Activated T-cell treated with anti-CD3 and anti-CD28 coated beads for 48 hours (primary cell): ENCODE data around the gene AGPAT3.

ENCODE experiments used
- DNase-seq: peaks from one replicate; pipeline ENCODE4 v3.0.0-alpha.2; 2020; ENCODE audit warnings: low read depth

AGPAT3 gene

DNA sequence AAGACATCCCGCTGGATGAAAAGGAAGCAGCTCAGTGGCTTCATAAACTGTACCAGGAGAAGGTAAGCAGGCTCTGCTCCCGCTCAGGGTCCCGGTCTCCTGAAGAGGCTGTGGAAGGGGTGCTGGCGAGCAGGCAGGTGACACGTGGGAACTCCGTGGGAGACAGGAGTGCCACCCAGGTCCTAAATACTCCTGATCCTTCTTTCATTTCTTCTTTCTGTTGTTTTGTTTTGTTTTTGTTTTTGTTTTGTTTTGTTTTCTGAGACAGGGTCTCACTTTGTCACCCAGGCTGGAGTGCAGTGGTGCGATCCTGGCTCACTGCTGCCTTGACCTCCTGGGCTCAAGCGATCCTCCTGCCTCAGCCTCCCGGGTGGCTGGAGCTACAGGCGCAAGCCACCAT lies 113.0 kb downstream of the AGPAT3 start:
- no peak for DNase-seq

DNA sequence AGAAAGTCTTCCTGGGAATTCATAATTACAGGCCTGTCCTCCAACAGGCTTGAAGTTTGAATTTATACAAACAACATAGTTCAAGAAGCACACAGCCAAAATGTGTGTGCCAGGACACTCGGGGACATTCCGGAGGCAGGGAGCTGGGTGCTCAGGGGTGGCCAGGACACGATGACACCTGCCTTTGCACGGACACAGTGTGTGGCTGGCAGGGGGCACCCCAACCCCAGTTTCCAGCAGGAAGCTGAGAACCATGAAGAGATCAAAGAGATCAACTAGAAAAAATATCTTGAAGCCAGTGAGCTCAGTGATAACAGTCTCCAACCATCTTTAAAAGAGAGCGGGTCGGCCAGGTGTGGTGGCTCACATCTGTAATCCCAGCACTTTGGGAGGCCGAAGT lies 114.6 kb downstream of the AGPAT3 start:
- DNase-seq, result no peak

DNA sequence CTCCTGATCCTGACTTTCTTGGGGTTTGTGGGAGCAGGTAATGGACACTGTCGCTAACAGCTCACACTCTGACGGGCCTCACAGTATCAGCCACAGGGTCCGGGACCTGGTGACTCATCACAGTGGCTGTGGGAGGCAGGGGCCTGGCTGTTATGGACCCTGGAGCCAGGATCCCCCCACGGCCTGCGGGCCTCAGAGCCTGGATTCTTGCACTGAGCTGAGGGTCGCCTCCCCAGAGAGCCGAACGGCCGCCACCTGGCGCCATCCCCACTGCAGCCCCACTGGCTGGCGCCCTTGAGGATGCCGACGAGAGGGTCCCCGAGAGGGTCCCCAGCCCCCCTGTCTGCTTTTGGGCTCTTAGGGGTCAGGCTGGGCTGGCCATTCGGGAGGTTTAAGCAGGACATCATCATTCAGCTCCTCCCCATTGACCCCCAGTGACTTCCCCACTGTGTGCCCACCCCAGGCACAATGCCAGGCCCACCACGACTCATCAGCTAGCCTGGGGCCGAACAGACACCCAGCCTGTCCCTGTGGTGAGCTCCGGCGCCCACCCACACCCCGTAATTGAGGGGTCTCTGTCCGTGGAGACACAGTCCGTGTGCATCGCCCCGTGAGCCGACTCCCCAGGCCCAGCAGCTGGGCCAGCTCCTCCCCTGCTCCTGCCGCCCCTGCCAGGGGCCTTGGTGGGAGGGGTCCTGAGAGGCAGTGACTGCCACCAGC lies 116.3 kb downstream of the AGPAT3 start:
- DNase-seq, result no peak

DNA sequence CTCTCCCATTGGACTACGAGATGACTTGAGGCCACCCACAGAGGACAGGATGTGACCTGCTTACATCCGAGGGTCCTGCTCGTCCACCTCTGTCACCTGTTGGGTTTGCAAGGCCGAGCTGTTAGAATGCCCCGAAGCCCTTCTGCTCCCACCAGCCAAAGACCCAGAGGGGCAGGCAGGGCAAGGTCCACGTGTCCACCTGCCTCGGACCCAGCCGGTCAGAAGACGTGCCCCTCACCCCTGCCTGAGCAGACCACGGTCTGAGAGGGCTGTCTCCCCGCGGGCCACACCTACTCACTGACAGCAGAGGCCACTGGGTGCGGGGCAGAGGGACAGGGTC lies 116.8 kb downstream of the AGPAT3 start:
- no peak for DNase-seq

DNA sequence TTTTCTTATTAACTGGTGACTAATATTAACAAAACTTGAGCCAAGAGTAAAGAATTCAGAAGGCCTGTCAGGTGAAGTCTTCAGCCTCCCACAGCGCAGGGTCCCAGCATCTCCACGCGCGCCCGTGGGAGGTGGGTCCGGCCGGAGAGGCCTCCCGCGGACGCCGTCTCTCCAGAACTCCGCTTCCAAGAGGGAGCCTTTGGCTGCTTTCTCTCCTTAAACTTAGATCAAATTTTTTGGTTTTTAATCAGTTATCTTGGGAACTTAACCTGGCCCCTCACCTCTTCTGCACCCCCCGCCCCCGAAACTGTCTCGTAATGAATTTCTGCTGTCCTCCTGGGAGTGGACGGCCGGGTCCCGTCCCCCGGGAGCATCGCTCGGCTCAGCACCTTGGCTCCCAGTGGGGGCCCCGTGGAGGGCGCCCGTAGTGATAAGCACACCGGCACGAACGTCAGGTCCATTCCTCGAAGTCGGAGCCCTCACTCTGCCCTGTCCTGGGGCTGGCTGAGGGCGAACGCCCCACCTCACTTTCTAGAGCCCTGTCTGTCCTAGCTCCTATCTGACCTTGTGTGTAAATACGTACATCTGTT lies 117.6 kb downstream of the AGPAT3 start:
- no peak for DNase-seq

DNA sequence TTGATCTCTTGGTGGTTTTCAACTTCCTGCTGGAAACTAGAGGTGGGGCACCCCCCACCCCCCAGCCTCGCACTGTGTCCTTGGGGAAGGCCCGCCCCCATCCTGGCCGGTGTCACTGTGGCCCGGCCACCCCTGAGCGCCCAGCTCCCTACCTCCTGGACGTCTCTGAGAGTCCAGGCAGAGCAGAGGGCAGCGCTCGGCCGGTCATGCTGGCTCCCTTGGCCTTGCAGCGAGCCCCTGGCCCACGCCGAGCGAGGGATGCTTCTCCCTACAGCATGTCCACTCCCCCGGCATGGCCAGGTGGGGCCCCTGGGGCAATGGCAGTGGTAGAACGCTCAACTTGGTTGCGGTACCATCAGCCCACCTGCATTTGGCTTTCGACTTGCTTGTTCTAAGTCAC lies 118.4 kb downstream of the AGPAT3 start:
- no peak for DNase-seq

DNA sequence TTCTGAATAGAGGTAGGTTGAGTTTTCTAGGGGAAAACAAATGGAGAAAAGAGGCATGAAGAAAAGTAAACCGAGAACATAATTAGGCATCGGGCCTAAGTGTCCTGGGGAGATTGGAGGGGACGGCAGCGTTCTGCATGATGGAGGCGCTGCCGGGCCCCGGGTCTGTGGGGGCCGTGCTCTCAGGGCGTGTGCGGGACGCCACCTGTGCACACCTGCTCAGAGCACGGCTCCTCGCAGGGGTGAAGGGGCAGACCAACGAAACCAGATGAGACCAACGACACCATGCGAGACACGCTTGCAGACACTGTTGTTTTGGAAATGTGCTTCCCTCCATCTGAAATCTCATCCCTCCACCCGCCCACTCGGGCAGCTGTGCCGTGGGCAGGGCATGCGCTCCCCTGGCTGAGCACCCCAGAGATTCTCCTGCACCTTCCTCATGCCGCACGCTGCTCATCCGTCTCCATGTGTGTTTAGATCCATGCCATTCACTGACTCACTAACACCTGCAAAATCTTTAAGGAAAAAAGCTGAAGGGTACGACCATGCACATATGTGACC lies 118.9 kb downstream of the AGPAT3 start:
- DNase-seq, result no peak

DNA sequence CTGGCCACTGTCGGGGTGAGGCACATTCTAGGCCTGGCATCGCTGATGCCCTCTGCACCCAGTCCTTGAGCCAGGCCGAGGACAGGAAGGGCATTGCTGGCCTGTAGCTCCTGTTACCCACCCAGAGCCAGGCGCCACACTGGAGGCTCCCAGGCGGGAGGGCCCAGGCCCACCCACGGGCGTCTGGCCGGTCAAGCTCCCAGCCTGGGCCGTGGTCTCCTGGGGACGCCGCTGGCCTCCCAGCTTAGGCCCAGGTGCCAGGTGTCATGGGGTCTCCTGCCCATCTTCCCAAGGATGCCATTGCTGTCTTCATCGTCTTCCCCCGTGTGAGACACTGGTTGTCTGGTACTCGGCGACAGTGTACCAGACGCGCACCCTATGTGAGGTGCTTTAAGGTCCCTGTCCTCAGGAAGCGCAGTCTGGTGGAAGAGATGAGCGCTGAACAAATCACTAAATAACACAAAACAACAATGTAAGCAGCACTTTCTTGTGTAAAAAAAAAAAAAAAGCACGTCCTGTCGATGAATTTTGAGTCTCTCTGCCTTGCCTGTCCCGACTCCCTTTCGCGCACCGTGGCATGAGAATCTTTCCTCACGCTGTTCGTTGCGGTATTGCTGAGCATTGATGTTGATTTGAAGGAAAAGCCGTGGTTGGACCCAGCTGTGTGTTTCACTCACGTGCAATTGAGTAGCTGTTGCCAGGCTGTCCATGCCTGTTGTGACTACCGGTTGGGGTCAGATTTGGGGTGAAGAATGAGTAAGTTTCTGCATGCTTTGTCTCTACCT lies 120.1 kb downstream of the AGPAT3 start:
- no peak for DNase-seq

DNA sequence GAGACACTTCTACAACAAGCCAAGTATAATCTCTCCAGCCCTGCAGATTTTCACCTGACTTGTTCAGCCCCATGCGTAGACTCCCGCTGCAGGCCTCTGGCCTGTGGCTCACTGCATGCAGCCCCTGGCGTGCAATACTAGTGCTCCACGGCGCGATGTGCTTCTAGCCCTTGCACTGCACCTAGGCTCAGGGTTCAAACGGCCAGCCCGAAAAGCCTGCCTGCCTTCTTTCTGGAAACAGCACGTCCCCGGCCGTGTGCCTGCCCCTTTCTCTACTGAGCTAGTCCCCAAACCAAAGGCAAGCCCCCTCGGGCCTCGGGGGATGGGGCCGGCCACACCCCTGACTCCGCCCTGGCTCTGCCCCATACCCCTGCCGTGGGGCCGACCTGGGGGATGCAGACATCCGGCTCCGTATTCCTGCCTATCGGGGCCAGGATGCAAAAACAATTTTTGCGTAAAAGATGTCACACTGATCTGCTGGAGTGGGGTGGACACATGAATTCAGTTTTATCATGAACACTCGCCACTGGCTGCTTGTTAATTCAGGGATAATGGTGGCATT lies 120.7 kb downstream of the AGPAT3 start:
- DNase-seq, result no peak

DNA sequence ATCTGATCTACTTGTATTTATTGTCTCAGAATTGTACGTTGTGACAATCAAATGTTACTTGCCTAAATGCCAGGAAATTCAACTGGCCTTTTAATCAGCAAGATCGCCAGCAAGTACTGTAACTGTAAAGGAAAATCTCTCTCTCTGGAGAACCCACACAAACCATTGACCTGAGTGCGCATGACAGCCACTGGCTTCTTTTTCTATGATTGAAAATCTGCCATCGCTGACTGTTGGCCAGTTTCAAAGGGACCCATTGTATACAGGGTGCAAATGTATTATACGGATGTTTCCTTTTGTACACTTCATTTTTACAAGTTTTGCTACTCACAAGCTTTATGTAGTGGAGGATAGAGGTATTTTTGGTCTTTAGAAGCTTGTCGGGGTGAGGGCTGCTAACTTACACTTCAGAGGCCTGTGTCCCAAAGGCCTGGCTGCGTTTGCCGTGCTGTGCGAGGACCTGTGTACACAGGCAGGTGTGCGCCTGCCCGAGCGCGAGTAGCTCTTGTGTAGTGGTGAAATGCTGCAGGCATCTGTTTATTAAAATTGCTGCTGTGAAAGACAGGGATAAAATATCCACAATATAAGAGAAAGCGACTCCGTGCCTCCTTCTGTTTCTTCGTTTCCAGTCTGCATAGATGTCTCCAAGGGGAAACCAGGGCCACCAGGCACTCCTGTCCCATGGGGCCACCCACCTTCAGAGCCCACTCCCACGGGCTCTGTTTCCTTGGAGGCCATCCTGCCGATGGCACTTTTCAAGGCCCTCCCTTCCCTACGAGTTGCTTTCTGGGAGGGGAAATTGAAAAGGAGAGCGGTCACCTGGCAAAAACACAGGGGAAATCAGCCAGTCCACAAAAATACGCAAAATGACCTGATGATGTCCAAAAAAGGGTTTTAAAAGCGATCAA lies 121.8 kb downstream of the AGPAT3 start:
- no peak for DNase-seq

DNA sequence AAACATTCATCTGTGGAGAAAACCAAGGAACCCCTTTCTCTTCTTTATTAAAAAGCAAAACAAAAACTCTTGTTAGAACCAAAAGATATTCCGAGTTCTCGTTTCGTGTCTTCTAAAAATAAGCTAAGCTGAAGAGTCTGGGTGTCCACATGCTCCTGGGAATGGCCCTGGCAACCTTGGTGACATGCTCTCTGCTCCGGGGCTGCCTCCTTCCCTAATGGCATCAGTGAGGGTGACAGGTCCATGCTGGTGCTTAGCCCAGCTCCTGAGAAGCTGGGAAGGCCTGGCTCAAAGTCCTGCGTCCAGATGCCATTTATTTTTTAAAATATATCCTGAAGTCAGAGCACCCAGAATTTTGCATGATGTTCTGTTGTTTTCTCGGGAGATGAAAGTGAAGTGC lies 122.5 kb downstream of the AGPAT3 start:
- DNase-seq, result no peak

DNA sequence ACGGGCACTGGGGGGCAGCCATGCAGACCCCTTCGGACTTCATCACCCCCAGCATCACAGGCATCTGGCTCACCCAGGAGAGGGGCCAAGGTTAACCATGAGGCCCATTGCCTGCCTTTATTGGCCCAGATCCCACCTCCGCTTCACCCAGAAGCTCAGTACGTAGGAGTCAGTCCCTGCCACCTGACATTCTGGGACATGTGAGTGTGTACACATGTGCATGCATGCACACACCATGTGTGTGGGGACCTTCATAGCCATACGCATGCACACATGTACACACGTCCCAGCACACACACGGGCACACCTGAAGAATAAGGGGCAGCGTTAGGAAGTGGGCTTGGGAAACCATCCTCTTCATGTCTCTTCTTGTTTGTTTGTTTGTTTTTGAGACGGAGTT lies 123.0 kb downstream of the AGPAT3 start:
- DNase-seq, result no peak

DNA sequence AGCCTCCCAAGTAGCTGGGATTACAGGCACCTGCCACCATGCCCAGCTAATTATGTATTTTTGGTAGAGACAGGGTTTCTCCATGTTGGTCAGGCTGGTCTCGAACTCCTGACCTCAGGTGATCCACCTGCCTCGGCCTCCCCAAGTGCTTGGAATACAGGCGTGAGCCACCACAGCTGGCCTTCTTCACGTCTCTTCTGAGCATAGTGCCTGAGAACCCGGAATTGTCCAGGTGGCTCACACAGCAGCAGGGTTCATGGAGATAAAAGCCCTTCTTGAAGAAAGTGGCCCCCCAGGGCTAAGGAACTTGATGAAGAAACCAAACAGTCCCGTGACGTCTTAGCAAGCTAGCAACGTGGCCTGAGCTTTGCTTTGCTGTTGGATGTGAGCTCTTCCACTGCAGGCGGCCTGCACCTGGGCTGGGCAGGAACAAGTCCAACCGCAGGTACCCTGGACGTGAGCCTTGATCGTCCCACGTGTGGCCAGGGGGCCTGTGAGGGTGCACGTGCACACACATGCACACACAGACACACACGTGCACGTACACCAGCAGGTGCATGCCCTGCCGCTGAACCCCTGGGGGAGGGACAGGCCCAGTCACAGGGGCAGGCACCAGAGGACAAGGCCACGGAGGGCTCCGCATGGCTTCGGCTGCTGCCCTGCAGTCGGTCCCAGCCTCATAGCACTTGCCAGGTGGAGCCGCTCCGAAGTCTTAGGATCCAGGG lies 123.6 kb downstream of the AGPAT3 start:
- DNase-seq, result no peak

DNA sequence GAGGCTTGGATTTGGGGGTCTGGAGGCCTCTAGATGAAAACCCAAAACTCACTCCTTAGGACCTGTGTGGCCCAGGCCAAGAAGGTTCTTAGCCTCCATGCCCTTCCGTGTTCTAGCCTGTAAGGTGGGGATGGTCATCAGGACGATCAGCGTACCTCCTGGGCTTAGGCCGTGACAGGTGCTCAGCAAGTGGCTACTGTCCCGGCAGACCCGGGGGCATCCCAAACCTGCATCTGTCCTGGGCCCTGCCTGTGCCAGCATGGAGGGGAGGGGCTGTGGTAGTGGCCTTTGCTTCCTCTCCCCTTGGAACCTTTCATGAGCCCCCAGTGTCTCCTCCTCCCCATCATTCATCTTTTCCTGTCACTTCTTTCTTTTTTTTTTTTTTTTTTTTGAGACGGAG lies 124.4 kb downstream of the AGPAT3 start:
- DNase-seq, result no peak

DNA sequence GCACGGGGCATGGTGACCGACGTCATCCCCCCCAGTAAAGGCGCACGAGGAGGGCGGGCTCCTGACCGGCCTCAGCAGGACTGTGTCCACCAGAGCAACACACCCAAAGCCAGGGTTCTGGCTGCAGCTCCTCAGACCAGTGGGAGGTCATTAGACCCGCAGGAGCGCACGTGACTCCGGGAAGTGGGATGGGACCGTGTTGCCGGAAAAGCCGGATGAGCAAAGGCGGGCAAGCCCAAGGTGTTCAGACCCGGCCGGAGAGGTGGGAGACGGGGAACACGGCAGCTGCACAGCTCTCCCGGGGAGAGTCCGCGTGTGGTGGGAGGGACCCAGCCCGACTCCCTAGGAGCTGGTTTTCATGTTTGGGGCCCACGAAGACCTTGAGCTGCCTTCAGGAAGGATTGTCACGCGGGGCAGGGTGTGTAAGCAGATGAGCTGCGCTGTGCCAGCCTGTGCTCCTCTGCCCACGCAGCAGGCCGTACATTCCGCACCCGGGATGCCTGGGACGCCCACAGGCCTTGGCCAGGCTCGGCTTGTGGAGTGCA lies 126.5 kb downstream of the AGPAT3 start:
- no peak for DNase-seq

DNA sequence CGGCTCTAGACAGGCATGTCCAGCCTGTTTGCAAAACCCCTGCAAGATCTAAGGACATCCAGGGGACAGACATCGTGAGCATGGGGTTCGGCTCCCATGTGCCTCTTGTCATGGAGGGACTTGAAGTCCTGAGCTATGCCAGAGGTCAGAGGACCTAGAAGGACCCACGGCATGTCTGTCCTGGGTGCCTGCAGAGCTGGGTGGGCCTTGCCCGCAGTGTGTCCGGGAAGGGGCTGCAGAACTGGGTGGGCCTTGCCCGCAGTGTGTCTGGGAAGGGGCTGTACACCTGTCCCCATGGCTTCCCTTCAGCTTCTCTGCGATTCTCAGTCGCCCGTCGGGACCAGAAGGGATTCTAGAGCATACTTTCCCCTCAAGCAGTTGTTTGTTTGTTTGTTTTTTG lies 127.1 kb downstream of the AGPAT3 start:
- DNase-seq, result no peak

DNA sequence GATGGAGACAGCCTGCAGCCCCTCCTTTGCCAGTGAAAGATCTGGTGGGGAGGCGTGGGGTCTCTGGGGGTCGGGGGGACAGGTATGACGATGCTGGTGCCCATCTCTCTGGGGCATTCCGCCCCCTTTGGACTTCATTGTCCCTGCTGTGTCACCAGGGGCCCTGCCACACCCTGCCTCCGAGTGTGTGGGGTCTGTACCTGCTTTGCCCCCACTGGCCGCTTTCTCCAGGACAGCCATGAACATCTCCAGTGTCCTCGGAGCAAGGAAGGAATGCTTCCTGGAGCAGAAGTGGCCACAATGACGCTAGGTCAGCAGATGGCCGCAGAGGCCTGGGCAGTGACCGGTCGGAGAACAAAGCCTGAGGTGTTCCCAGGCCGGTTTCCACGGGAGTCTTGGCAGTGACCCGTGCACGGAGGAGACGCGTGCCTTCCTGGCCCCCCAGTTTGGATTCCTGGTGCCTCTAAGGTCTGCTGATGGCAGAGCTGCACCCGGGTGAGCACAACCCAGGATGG lies 128.5 kb downstream of the AGPAT3 start:
- DNase-seq, result no peak

DNA sequence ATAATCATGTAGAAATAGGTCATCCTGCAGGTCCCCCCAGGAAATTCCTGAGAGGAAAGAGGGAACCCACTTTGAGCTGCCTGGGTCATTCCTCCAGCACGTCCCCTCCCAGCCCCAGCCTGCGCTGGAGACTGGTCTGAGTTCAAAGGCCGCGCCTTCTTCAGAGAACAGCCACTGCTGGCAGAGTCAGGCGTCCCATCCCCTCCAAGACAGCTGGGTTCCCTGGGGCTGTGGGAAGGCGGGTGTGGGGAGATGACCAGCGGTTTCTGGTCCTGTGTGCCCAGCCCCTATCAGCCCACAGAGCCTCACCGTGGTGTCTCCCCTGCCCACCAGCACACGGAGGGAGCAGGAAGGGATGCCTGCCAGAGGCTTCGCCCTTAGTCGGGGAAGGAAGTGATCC lies 129.1 kb downstream of the AGPAT3 start:
- DNase-seq, result no peak

DNA sequence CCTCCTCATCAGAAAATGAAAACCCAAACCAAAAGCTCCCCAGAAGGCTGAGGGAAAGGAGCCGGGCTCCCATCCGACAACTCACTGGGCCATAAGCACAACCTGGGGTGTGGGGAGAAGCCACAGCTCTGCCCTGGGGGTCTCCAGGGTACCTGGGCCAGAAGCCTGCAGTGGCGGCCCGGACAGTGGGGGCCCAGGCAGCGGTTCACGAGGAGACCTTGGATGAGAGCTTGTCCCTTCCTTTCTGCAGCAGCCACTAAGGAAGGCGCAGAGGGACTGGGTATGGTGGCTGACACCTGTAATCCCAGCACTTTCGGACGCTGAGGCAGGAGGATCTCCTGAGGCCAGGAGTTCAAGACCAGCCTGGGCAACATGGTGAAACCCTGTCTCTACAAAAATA lies 129.6 kb downstream of the AGPAT3 start:
- no peak for DNase-seq

DNA sequence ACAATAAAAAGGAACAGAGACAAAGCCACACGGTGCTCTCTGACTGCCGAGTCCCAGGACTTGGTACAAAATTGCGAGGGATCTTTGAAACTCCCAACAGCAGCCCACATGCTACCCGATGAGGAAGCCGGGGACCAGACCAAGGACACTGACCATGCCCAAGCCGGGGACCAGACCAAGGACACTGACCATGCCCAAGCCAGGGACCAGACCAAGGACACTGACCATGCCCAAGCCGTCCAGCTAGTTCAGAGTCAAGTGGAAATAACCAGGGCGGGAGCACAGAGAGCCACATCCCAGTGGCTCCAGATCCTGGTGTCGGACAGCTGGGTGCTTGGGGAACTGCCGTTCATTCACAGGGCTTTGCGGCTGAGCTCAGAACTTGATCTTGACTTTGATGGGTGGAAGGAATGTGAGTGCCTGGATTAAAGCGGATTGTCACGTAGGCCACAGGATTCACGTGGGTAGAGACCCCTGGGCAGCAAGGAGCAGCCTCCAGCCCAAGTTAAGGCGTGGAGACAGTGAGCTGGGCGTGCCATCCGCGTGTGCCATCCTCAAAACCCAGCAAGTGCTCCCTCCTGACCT lies 130.6 kb downstream of the AGPAT3 start:
- no peak for DNase-seq
